SK-N-SH treated with all-trans-retinoic acid at 6 μM for 48 hours (cell line): ENCODE data around the gene PCDH9.

Source experiments
- ATAC-seq: fragments of 200-7000 bp; cut with Tn5 transposase; 3 replicates; pipeline ENCODE4 v1.9.1; 2020; ENCODE audit warnings: mild to moderate bottlenecking, moderate library complexity
- ARNTL ChIP-seq: fragments of 450-650 bp; formaldehyde crosslinking; IDR thresholded peaks from 2 replicates; pipeline ENCODE4 v1.5.0; 2020; ENCODE audit warnings: low read depth, mild to moderate bottlenecking, moderate library complexity, borderline replicate concordance
- BACH2 ChIP-seq: fragments of 250-450 bp; sonication (Bioruptor Pico); IDR thresholded peaks from 2 replicates; pipeline ENCODE4 v1.9.0; 2021; ENCODE audit warnings: mild to moderate bottlenecking, borderline replicate concordance
- CSDC2 ChIP-seq: fragments of 250-450 bp; sonication (Bioruptor Pico); IDR thresholded peaks from 2 replicates; pipeline ENCODE4 v1.5.0; 2020; ENCODE audit warnings: mild to moderate bottlenecking, moderate library complexity
- ESRRG ChIP-seq: fragments of 250-450 bp; sonication (Bioruptor Pico); IDR thresholded peaks from 2 replicates; pipeline ENCODE4 v1.6.1; 2021; ENCODE audit warnings: mild to moderate bottlenecking
- GLIS3 ChIP-seq: fragments of 250-450 bp; sonication (Bioruptor Pico); IDR thresholded peaks from 2 replicates; pipeline ENCODE4 v1.5.0; 2020; ENCODE audit warnings: mild to moderate bottlenecking, moderate library complexity
- ISL1 ChIP-seq: fragments of 250-450 bp; sonication (Bioruptor Pico); IDR thresholded peaks from 2 replicates; pipeline ENCODE4 v2.1.2; 2022; ENCODE audit warnings: mild to moderate bottlenecking, moderate library complexity
- OSR1 ChIP-seq: fragments of 250-450 bp; sonication (Bioruptor Pico); IDR thresholded peaks from 2 replicates; pipeline ENCODE4 v1.8.0; 2022; ENCODE audit warnings: moderate library complexity, mild to moderate bottlenecking, inconsistent platforms
- PPARA ChIP-seq: fragments of 250-450 bp; sonication (Bioruptor Pico); IDR thresholded peaks from 2 replicates; pipeline ENCODE4 v1.5.0; 2020; ENCODE audit warnings: mild to moderate bottlenecking, borderline replicate concordance
- RARB ChIP-seq: fragments of 250-450 bp; sonication (Bioruptor Pico); IDR thresholded peaks from 2 replicates; pipeline ENCODE4 v1.8.0; 2021; ENCODE audit warnings: mild to moderate bottlenecking, moderate library complexity
- SNAI2 ChIP-seq: fragments of 250-450 bp; sonication (Bioruptor Pico); IDR thresholded peaks from 2 replicates; pipeline ENCODE4 v1.5.0; 2020; ENCODE audit warnings: mild to moderate bottlenecking, moderate library complexity
- TCF4 ChIP-seq: fragments of 250-450 bp; sonication (Bioruptor Pico); IDR thresholded peaks from 2 replicates; pipeline ENCODE4 v1.8.0; 2021; ENCODE audit warnings: mild to moderate bottlenecking, moderate library complexity, borderline replicate concordance
- TOX ChIP-seq: fragments of 250-450 bp; sonication (Bioruptor Pico); IDR thresholded peaks from 2 replicates; pipeline ENCODE4 v1.8.0; 2021; ENCODE audit warnings: mild to moderate bottlenecking, moderate library complexity, borderline replicate concordance
- ZC3H10 ChIP-seq: fragments of 250-450 bp; sonication (Bioruptor Pico); IDR thresholded peaks from 2 replicates; pipeline ENCODE4 v1.5.1; 2021; ENCODE audit warnings: mild to moderate bottlenecking, moderate library complexity
- ZFP3 ChIP-seq: fragments of 250-450 bp; sonication (Bioruptor Pico); IDR thresholded peaks from 2 replicates; pipeline ENCODE4 v1.5.0; 2020; ENCODE audit warnings: mild to moderate bottlenecking, moderate library complexity
- ZFP30 ChIP-seq: fragments of 450-650 bp; formaldehyde crosslinking; IDR thresholded peaks from 2 replicates; pipeline ENCODE4 v1.5.0; 2022; ENCODE audit warnings: mild to moderate bottlenecking, moderate library complexity
- ZNF565 ChIP-seq: fragments of 450-650 bp; formaldehyde crosslinking; conservative IDR thresholded peaks from 2 replicates; pipeline ENCODE4 v1.5.0; 2020; ENCODE audit warnings: low read depth, mild to moderate bottlenecking, moderate library complexity
- ZNF70 ChIP-seq: fragments of 450-650 bp; formaldehyde crosslinking; IDR thresholded peaks from 2 replicates; pipeline ENCODE4 v1.5.0; 2020; ENCODE audit warnings: mild to moderate bottlenecking, moderate library complexity
- TF ChIP-seq, protein P1 (sequence below): fragments of 250-450 bp; sonication (Bioruptor Pico); IDR thresholded peaks from 2 replicates; pipeline ENCODE4 v1.5.1; 2021; ENCODE audit warnings: mild to moderate bottlenecking, moderate library complexity
- TF ChIP-seq, protein P2 (sequence below): fragments of 250-450 bp; sonication (Bioruptor Pico); IDR thresholded peaks from 2 replicates; pipeline ENCODE4 v1.5.0; 2020; ENCODE audit warnings: mild to moderate bottlenecking, moderate library complexity
- TF ChIP-seq, protein P3 (sequence below): fragments of 250-450 bp; sonication (Bioruptor Pico); IDR thresholded peaks from 2 replicates; pipeline ENCODE4 v1.8.0; 2020; ENCODE audit warnings: mild to moderate bottlenecking, moderate library complexity, borderline replicate concordance
- TF ChIP-seq, protein P4 (sequence below): fragments of 250-450 bp; sonication (Bioruptor Pico); IDR thresholded peaks from 2 replicates; pipeline ENCODE4 v1.5.1; 2020; ENCODE audit warnings: low read depth, mild to moderate bottlenecking, moderate library complexity

Gene PCDH9

DNA sequence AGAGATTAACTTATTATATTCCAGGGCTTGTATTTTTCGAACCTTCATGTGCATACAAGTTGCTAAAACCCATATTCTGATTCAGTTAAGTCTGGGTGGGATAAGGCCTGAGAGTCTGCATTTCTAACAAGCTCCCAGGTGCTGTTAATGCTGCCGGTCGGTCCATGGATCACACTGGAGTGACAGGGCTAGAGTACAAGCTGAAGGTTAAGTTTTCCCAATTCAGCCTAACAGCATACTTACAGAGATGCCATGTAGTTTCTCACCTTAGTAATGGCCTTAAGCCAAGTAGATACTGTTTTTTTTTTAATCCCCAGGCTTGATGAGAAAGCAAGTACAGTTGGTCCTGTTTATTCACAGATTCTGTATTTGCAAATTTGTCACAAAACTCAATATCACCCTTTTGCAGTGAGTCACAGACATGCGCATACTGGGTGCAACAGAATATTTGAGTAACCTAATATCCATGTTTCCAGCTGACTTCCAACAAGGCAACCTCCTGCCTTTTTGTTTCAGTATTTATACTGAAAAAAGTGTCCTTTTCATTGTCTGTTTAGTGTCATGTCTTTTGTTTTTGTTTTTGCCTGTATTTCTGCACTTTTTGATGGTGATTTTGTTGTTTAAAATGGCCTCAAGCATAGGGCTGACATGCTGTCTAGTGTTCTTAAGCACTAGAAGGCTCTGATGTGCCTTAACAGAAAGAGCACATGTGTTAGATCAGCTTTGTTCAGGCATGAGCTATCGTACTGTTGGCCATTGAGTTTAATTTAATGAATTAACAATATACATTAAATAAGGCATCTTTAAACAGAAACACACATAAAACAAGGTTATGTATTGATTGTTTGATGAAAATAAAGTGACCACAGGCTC is 875.0 kb downstream of the PCDH9 start:
- no peak for ATAC-seq
- no peak for TF ChIP-seq TCF4

DNA sequence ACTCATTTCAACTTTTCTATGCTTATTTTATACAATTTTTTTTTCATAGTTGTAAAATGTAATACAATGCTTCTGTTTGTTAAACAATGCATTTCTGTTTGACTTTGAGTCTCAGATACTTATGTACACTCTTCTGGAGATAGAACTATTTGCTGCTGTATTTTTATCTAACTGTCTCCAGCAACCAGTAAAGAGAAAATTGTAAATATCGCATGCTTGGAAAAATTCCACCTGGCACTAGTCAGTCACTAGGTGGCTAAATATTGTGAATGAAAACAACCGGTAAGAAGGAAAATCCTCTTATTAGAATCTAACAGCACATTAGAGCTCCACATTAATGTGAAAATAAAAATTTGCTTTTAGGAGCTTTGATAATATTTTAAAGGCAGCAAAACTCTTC is 876.5 kb downstream of the PCDH9 start:
- no peak for ATAC-seq
- TF ChIP-seq ZNF565 = no peak
- TF ChIP-seq ARNTL = no peak
- no peak for TF ChIP-seq ZNF70
- no peak for TF ChIP-seq ZFP3 (CRISPR knock-in tag)
- no peak for TF ChIP-seq OSR1 (CRISPR knock-in tag)
- no peak for TF ChIP-seq TOX
- TF ChIP-seq, protein P1, sequence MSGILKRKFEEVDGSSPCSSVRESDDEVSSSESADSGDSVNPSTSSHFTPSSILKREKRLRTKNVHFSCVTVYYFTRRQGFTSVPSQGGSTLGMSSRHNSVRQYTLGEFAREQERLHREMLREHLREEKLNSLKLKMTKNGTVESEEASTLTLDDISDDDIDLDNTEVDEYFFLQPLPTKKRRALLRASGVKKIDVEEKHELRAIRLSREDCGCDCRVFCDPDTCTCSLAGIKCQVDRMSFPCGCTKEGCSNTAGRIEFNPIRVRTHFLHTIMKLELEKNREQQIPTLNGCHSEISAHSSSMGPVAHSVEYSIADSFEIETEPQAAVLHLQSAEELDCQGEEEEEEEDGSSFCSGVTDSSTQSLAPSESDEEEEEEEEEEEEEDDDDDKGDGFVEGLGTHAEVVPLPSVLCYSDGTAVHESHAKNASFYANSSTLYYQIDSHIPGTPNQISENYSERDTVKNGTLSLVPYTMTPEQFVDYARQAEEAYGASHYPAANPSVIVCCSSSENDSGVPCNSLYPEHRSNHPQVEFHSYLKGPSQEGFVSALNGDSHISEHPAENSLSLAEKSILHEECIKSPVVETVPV (CRISPR knock-in tag) = no peak
- no peak for TF ChIP-seq CSDC2 (CRISPR knock-in tag)
- TF ChIP-seq SNAI2 (CRISPR knock-in tag) = no peak
- TF ChIP-seq ZC3H10 (CRISPR knock-in tag) = no peak

DNA sequence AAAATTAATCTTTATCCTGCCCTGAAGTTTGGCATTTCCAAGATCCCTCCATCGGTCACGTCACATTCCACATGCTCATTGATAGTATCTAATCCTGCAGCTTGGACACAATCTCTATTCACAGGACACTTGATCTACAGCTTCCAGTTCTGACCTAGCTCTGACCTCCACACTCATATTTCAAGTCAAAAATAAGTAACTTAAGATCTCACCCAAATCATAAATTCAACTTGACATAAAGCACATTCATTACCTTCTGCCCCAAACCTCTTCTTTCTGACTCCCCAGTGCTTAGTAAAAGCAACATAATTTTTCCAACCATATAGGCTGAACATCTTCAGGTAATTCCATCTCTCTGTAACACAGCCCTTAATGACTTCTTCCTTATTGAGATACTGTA is 880.2 kb downstream of the PCDH9 start:
- ATAC-seq = no peak
- TF ChIP-seq ESRRG (no peak), ZC3H10 (CRISPR knock-in tag) (0 out of 2 replicates have a peak, but pooled peaks have one; percentile 9)
- TF ChIP-seq, protein P2, sequence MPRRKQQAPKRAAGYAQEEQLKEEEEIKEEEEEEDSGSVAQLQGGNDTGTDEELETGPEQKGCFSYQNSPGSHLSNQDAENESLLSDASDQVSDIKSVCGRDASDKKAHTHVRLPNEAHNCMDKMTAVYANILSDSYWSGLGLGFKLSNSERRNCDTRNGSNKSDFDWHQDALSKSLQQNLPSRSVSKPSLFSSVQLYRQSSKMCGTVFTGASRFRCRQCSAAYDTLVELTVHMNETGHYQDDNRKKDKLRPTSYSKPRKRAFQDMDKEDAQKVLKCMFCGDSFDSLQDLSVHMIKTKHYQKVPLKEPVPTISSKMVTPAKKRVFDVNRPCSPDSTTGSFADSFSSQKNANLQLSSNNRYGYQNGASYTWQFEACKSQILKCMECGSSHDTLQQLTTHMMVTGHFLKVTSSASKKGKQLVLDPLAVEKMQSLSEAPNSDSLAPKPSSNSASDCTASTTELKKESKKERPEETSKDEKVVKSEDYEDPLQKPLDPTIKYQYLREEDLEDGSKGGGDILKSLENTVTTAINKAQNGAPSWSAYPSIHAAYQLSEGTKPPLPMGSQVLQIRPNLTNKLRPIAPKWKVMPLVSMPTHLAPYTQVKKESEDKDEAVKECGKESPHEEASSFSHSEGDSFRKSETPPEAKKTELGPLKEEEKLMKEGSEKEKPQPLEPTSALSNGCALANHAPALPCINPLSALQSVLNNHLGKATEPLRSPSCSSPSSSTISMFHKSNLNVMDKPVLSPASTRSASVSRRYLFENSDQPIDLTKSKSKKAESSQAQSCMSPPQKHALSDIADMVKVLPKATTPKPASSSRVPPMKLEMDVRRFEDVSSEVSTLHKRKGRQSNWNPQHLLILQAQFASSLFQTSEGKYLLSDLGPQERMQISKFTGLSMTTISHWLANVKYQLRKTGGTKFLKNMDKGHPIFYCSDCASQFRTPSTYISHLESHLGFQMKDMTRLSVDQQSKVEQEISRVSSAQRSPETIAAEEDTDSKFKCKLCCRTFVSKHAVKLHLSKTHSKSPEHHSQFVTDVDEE = no peak

DNA sequence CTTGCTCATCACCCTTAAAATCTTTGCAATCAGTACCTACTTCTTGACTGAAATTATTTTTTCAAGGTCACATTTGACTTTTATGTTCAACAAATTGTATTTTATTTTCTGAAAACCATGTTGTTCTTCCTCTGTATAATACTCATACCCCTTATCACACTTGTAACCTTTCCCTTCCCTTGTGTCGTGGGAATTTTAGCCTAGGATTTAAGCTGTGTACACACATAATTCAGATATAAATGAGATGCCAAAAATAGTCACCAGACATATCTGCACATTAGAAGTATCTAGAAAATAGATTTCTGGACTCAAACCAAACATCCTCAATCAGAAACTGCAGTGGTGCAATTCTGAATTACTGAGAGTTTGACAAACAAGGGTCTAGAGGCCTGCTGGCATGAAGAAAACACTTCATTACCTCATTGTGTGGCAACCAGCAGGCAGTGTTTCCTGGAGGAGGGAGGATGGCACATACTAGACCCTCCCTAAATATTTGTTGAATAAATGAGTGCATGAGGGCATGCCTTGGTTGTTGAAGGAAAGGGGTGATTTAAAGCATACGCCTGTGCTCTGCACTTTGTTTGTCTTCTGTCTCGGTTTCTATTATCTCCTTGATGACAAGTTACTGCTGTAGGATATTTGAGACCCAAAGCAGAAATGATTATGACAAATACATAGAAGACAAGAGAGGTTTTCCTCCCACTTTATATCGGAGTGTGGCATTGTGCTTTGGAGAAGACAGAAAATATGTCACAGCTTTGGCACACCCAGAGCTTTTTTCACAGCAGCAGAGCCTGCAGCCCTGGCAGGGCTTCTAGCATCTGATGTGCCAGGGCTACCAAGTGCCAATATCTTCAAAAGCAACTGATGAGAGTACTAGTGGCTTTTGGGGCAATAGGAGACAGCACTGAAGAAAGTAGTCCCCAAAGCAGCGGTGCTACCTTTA is 881.1 kb downstream of the PCDH9 start:
- peak; percentile 83 for ATAC-seq
- TF ChIP-seq OSR1 (CRISPR knock-in tag) (no peak), ZFP3 (CRISPR knock-in tag) (no peak), ISL1 (no peak), CSDC2 (CRISPR knock-in tag) (no peak), BACH2 (no peak), ZC3H10 (CRISPR knock-in tag) (no peak), ESRRG (no peak), ZNF565 (no peak), RARB (no peak), PPARA (CRISPR knock-in tag) (no peak)
- TF ChIP-seq, protein P3, sequence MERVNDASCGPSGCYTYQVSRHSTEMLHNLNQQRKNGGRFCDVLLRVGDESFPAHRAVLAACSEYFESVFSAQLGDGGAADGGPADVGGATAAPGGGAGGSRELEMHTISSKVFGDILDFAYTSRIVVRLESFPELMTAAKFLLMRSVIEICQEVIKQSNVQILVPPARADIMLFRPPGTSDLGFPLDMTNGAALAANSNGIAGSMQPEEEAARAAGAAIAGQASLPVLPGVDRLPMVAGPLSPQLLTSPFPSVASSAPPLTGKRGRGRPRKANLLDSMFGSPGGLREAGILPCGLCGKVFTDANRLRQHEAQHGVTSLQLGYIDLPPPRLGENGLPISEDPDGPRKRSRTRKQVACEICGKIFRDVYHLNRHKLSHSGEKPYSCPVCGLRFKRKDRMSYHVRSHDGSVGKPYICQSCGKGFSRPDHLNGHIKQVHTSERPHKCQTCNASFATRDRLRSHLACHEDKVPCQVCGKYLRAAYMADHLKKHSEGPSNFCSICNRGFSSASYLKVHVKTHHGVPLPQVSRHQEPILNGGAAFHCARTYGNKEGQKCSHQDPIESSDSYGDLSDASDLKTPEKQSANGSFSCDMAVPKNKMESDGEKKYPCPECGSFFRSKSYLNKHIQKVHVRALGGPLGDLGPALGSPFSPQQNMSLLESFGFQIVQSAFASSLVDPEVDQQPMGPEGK = no peak

DNA sequence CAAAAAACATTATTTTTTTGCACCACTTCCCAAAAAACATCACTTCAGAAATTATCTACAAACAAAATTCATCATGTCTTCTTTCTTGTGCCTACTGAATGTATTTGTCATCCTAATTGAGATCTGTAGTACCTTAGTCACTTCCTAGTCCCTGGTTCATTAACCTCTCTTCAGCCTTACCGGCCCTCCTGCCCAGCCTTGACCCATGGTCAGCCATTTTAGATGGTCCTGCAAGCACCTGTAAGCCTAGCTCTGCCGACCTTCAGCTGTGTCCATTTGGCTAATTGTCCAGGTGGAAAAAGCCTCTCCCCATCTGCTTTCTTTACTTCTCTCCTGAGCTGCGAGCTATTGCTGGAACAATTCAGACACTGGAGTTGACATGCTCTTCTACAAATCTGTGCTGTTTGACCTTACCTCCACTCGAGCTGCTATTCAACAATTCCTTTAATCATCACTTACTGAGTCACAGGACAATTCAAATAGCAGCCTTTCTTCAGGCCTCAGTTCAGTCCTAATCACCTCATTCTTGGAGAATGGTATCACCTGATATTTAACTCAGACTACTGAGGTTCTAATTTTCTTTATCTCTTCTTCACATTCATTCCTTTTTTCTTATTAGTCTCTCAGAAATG is 882.5 kb downstream of the PCDH9 start:
- no peak for ATAC-seq
- TF ChIP-seq, protein P4, sequence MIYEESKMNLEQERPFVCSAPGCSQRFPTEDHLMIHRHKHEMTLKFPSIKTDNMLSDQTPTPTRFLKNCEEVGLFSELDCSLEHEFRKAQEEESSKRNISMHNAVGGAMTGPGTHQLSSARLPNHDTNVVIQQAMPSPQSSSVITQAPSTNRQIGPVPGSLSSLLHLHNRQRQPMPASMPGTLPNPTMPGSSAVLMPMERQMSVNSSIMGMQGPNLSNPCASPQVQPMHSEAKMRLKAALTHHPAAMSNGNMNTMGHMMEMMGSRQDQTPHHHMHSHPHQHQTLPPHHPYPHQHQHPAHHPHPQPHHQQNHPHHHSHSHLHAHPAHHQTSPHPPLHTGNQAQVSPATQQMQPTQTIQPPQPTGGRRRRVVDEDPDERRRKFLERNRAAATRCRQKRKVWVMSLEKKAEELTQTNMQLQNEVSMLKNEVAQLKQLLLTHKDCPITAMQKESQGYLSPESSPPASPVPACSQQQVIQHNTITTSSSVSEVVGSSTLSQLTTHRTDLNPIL = no peak
- TF ChIP-seq ZFP30 (CRISPR knock-in tag) (no peak), BACH2 (no peak), RARB (no peak), GLIS3 (CRISPR knock-in tag) (no peak), SNAI2 (CRISPR knock-in tag) (no peak), TOX (no peak), ZFP3 (CRISPR knock-in tag) (no peak), ZNF70 (no peak)
- TF ChIP-seq, protein P1 (CRISPR knock-in tag) = no peak
- TF ChIP-seq, protein P3 = no peak
